Measurements from ENCODE around the gene XAGE1B.
"Not testable (repeated sequence)": the region's sequence is repeated elsewhere in the genome, so short reads cannot be mapped to it uniquely, and the experiment has no call there.

DNA sequence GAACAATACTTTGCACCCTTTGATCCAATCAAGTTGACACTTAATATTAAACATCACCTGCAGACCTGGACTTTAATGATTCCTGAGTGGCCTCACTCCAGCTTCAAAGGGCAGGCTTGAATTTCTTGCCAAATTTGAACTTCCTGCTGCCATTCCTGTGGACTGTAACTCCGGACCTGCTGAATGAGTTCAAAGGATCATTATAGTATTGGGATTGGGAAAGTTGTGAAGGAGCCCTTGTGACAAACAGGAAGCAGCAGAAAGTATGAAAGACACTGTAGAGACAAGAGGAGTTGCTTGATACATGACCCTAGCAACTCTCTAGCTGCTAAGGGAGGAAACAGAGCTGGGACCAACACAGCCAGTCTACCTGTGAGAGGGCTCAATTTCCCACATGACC, 45.6 kb downstream of the XAGE1B start:
- TF ChIP-seq ZBTB20 (tag by site-specific recombination; IDR thresholded peaks at IDR 0.05); HOXC10 (CRISPR knock-in tag; IDR thresholded peaks at IDR 0.05); ZNF274 (IDR thresholded peaks at IDR 0.05; ENCODE audit: low read length); ZNF274 (tag by site-specific recombination; IDR thresholded peaks at IDR 0.05; ENCODE audit: borderline replicate concordance); ZNF398 (tag by site-specific recombination; IDR thresholded peaks at IDR 0.05); ZNF670 (tag by site-specific recombination; IDR thresholded peaks at IDR 0.05; ENCODE audit: low read depth); ZNF354C (tag by site-specific recombination; IDR thresholded peaks at IDR 0.05; ENCODE audit: borderline replicate concordance, low read depth): not testable (repeated sequence)

Measured in HEK293 (cell line).